BJ (cell line): ENCODE measurements around the gene ULK3. TPM values are rescaled to one million over a fixed set of nuclear protein-coding genes. Genes with fewer than 3 reads are reported as not detected.

Experiments
- CTCF ChIA-PET: fragments of 350-600 bp; formaldehyde crosslinking; extraction: SDS; loops from one replicate; lab custom pipeline; 2021; ENCODE audit warnings: antibody characterized with exemption, inconsistent platforms; lab: Yijun Ruan, JAX
- POLR2A ChIA-PET: fragments of 300-600 bp; sonication (Branson Sonifier 250); formaldehyde crosslinking; extraction: SDS; loops from one replicate; lab custom pipeline; 2021; ENCODE audit warnings: antibody characterized with exemption; lab: Charles Lee
- DNase-seq: peaks from one replicate; pipeline ENCODE4 v3.0.0-alpha.2; 2011; ENCODE audit warnings: low read depth
- H3K27me3 ChIP-seq: 2 replicates; pipeline ENCODE4 v1.6.0; 2011; ENCODE audit warnings: low read length; ENCODE audit not compliant: control insufficient read depth, insufficient read depth
- H3K36me3 ChIP-seq: 2 replicates; pipeline ENCODE4 v1.5.1; 2011; ENCODE audit warnings: low read length; ENCODE audit not compliant: control insufficient read depth, insufficient read depth
- H3K4me3 ChIP-seq: 2 replicates; pipeline ENCODE4 v1.5.1; 2011; ENCODE audit warnings: low read depth, mild to moderate bottlenecking, control low read depth, low read length
- CTCF ChIP-seq: IDR thresholded peaks from 2 replicates; pipeline ENCODE4 v1.5.1; 2011; ENCODE audit warnings: low read depth, mild to moderate bottlenecking, control low read depth, inconsistent platforms, low read length, moderate library complexity; ENCODE audit not compliant: insufficient read depth
- polyA plus RNA-seq: library from polyadenylated mRNA; depleted of rRNA; stranded (reverse); fragments of >200 nt; gene quantifications from 2 replicates; pipeline ENCODE4 v1.2.3, GENCODE V29; 2011

Gene ULK3
- polyA plus RNA-seq, 1 experiment = 20.1 TPM

DNA sequence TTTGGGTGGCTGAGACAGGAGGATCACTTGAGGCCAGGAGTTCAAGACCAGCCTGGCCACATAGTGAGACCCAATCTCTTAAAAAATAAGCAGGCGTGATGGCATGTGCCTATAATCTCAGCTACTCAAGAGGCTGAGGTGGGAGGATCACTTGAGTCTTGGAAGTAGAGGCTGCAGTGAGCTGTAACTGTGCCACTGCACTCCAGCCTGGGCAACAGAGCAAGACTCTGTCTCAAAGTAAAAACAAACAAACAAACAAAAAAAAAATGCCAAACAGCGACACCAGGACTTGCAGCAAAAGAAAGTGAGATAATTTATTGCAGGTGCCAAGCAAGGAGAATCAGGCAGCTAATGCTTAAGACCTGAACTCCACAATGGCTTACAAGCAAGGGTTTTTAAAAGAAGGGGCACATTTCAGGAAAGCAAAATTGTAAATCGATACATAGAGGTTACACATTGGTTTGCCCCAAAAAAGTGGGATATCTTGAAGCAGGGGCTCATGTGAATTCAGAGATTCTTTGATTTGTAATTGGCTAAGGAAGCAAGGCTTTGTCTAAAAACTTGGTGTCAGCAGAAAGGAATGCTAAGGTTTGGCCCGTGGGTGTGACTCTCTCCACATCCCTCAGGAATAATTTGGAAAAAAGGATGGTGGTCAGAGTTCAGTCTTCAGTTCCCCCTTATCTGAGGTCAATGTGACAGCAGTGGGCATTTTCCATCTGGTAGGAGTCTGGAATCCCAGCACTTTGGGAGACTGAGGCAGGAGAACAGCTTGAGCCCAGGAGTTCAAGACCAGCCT, 41.7 kb upstream of the ULK3 start:
- Histone ChIP-seq H3K4me3 (no peak overlapping the region), H3K27me3 (no peaks in the 10 kb centered on the region), H3K36me3 (no peaks in the 10 kb centered on the region)
- no peak for TF ChIP-seq CTCF
- no peak for DNase-seq
- ChIA-PET POLR2A (no interaction called here), CTCF (interaction anchor here (1.7 to 4.0 kb wide), 2 partner anchors 16 to 18 kb away, joined by 3 to 15 read pairs; no protein-coding TSS in a partner anchor)

DNA sequence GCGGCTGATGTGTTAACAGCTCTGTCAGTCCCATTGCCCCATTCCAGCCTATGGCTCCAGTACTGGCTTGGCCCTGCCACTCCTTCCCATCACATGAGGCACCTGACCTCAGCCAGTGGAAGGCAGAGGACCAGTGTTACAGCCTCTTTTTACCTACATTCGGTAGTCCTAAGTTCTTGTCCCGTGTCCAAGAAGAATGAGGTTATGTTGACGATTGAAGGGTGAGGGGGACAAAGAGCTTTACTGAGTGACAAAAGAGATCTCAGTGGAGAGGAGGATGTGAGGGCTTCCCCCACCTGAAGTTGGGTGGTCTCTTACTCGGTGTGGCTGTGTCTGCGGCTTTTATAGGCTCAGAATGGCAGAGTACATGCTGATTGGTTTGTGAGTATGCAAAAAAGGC, 39.6 kb upstream of the ULK3 start:
- CTCF ChIA-PET = interaction anchor here (4.0 kb wide), 1 partner anchor 19 kb away, joined by 15 read pairs; no protein-coding TSS in a partner anchor
- no peak overlapping the region for H3K4me3 ChIP-seq
- POLR2A ChIA-PET = no interaction called here
- H3K36me3 ChIP-seq = no peaks in the 10 kb centered on the region
- no peak for TF ChIP-seq CTCF
- DNase-seq = no peak
- H3K27me3 ChIP-seq = no peaks in the 10 kb centered on the region

DNA sequence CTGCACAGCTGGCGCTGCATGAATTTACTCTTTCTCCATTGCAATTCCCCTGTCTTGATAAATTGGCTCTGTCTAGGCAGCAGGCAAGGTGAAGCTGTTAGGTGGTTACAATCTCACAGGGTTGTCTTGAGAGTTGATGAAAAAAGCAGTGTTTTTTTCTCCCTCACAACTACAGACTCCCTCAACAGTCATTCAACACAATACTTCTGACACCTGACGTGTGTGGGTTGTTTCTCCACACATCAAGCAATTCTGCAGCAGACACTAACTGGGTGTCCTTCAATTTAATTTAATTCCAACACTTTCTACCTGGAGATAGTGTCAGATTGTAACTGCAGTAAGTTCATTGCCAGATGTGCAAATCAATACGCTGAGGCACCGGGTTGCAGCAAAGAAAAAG, 35.3 kb upstream of the ULK3 start:
- POLR2A ChIA-PET = no interaction called here
- Histone ChIP-seq H3K4me3 (no peak overlapping the region), H3K27me3 (peaks cover 3% of the 10 kb centered on the region; the same call in 1 of the 2 replicates), H3K36me3 (no peaks in the 10 kb centered on the region)
- DNase-seq = no peak
- CTCF ChIA-PET = no interaction called here
- TF ChIP-seq CTCF = no peak

- no peak for DNase-seq
- peaks cover 3% of the 10 kb centered on the region; the same call in 1 of the 2 replicates for H3K27me3 ChIP-seq
- ChIA-PET POLR2A (no interaction called here), CTCF (interaction anchor here (1.6 kb wide), 1 partner anchor 15 kb away, joined by 7 read pairs; the partner anchor contains the start of gene MPI)
- peak overlapping the region; percentile 85 for H3K4me3 ChIP-seq
- no peak for TF ChIP-seq CTCF
- no peaks in the 10 kb centered on the region for H3K36me3 ChIP-seq
These were observed 30.9 kb upstream of the ULK3 start for GRCh38 chr15:74873756-74874424.
